Ramos (cell line): ENCODE data around the gene IFT57.

Experiments used
- in situ Hi-C: fragments of 300-500 bp; cut with MboI; formaldehyde crosslinking; loops from one replicate; pipeline ENCODE4 v1.14.3; 2022; ENCODE audit warnings: low sequenced_read_pairs; ENCODE audit not compliant: unreplicated experiment

IFT57 gene

DNA sequence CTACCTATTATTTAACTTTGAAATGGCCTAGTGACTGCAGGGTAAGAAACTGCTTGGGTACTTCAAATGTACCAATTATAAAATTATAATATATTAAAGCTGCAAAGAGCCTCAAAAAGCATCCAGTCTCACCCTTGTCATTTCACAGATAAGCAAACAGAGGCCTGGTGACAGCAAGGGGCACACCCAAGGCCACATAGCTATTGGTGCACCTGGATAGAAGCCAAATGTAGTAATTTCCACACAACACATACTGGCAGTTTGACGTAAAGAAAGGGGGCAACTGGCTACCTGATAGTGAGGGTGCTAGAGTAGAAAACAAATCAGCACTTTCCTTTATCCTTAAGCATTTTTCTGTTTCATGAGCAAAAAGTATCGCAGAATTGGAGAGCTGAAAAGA, 51.1 kb downstream of the IFT57 start:
- in situ Hi-C loops = loop anchor here (25.0 kb wide), 1 partner anchor 241 kb away; no protein-coding TSS in a partner anchor

- in situ Hi-C loops = loop anchor here (25.0 kb wide), 1 partner anchor 248 kb away; no protein-coding TSS in a partner anchor
Observed at GRCh38 chr3:108164391-108164790, 57.8 kb downstream of the IFT57 start.

- in situ Hi-C loops = loop anchor here (25.0 kb wide), 1 partner anchor 252 kb away; no protein-coding TSS in a partner anchor
Observed at GRCh38 chr3:108159865-108160264, 62.4 kb downstream of the IFT57 start.

GRCh38 chr3:108159105-108159504, 63.1 kb downstream of the IFT57 start:
- in situ Hi-C loops = loop anchor here (25.0 kb wide), 1 partner anchor 253 kb away; no protein-coding TSS in a partner anchor

- in situ Hi-C loops = loop anchor here (25.0 kb wide), 1 partner anchor 254 kb away; no protein-coding TSS in a partner anchor
Observed at GRCh38 chr3:108158251-108158650, 64.0 kb downstream of the IFT57 start.

GRCh38 chr3:108157273-108157672, 65.0 kb downstream of the IFT57 start:
- in situ Hi-C loops = loop anchor here (25.0 kb wide), 1 partner anchor 255 kb away; no protein-coding TSS in a partner anchor

- in situ Hi-C loops = loop anchor here (25.0 kb wide), 1 partner anchor 256 kb away; no protein-coding TSS in a partner anchor
Observed at GRCh38 chr3:108156312-108156853, 65.8 kb downstream of the IFT57 start.

DNA sequence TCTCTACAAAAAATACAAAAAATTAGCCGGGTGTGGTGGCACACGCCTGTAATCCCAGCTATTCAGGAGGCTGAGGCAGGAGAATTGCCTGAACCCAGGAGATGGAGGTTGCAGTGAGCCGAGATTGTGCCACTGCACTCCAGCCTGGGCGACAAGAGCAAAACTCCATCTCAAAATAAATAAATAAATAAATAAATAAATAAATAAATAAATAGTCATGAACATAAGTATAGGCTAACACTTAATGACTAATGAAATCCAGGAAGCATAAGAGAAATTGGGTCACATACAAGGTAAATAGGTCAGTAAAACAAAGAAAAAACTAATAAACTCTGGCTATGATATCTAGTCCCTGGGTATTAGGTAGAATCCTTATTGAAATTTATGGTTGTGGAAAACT, 66.6 kb downstream of the IFT57 start:
- in situ Hi-C loops = loop anchor here (25.0 kb wide), 1 partner anchor 257 kb away; no protein-coding TSS in a partner anchor

GRCh38 chr3:108153451-108153981, 68.7 kb downstream of the IFT57 start:
- in situ Hi-C loops = loop anchor here (25.0 kb wide), 1 partner anchor 259 kb away; no protein-coding TSS in a partner anchor

GRCh38 chr3:108152274-108152673, 70.0 kb downstream of the IFT57 start:
- in situ Hi-C loops = loop anchor here (25.0 kb wide), 1 partner anchor 260 kb away; no protein-coding TSS in a partner anchor

DNA sequence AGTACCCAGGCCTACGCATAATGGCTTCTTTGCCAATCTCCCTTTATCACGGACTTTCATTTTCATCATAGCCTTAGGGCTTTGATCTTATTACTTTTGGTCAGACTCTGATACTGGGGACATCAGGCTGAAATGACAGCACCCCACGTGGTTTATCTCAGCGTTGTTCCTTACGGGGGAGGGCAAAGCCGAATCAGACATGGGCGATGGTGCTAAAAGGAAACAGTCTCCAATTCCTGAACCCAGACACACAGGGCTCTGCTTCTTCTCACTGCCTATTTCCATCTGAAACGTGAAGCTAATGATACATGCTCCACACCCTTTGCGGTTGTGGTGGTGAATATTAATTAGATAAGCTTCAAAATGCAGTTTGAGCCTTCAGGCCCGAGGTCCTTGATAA, 72.0 kb downstream of the IFT57 start:
- in situ Hi-C loops = loop anchor here (25.0 kb wide), 1 partner anchor 262 kb away; no protein-coding TSS in a partner anchor

GRCh38 chr3:108146139-108146538, 76.1 kb downstream of the IFT57 start:
- in situ Hi-C loops = no loop called here

DNA sequence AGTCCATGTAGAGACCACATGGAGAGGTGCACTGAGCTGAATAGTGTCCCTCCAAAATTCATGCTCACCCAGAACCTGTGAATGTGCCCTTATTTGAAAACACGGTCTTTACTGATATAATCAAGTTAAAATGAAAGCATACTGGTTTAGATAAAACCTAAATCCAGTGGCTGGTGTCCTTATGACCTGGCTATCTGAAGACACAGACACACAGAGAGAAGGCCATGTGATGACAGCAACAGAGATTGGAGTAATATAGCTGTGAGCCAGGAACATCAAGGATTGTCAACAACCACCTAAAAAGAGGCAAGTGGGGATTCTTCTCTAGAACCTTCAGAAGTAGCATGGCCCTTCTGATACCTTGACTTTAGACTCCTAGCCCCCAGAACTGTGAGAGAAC, 76.6 kb downstream of the IFT57 start:
- in situ Hi-C loops = no loop called here

- in situ Hi-C loops = no loop called here
Observed at GRCh38 chr3:108137460-108137814, 84.8 kb downstream of the IFT57 start.

DNA sequence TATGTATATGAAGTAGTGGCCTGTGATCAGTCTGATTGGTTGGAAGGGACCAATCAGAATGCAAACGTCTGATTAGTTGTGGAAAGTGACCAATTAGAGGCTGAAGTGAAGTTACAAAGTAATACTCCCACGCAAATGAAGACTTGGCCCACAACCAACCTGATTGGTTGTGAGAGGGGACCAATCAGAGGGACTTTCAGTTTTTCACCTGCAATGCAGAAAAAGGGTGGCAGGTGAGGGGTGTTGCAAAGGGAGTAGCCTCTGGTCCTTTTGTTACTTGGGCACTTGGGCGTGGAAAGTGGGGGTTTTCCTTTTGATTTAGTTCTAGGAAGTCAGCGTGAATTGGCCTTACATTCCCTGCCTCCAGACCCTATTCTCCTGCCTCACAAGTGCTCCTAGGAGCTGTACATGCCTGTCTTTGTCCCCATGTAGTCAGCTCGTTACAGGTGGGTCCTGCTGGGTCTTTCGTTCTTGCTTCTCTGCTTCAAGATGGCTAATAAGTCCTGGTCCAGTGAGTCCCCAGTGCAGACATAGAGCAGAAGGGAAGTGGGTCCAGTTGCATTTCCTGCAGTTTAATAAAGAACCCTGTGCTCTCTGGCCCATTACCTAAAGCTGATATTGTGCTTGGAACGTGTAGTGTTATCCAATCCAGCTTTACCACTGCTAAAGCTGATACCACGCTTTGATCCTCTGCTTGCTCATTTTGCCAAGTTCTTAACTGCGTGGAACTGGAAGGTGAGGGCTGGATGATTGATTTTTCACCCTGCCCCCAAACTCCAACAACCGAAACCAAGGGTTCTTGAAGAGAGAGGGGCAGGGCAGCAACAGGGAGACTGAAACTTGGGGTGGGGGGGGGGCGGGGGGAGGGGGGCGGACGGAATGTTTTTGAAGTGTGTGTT, 85.4 kb downstream of the IFT57 start:
- in situ Hi-C loops = no loop called here

DNA sequence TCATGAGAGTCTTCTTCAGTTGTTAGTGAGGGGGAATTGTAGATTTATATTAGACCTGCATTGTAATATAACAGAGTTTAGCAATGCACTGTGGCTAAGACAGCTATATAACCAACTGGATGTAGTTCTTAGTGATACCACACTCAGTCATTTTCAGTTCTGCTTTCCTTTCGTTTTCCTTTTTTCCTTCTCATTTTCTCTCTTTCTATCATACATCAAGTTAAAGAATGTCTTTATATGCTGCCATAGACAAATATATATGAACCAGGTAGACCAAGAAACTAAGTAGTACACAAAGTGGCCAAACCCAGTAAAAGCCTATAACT, 87.7 kb downstream of the IFT57 start:
- in situ Hi-C loops = no loop called here

- in situ Hi-C loops = no loop called here
Observed at GRCh38 chr3:108133858-108134554, 88.2 kb downstream of the IFT57 start.

DNA sequence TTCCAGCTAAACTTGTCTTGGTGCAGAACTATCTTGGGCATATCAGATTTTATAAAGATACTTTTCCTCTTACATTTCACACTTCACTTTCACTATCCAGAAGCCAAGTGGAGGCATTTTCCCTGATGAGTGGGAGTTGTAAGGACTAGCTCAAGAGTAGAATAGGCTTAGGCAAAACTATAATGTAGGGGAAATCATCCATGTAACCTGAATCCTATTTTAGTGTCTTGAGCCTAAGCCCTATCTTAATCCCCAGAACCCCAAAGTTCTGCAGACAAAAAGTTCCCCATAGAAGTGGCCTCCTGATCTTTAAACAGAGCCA, 89.2 kb downstream of the IFT57 start:
- in situ Hi-C loops = no loop called here

GRCh38 chr3:108131475-108132134, 90.6 kb downstream of the IFT57 start:
- in situ Hi-C loops = no loop called here
